Transverse colon (tissue), 4 donors: Measurements from ENCODE around the gene SAA4.

Source experiments
- EP300 ChIP-seq: sonication (generic); formaldehyde crosslinking; IDR thresholded peaks from one replicate; pipeline ENCODE4 v1.6.1; 2017; ENCODE audit warnings: antibody characterized with exemption, low read depth
- POLR2A ChIP-seq: fragments of 450-650 bp; IDR thresholded peaks from one replicate; pipeline ENCODE4 v1.6.1; 2016; ENCODE audit warnings: antibody characterized with exemption, mild to moderate bottlenecking, moderate library complexity
- POLR2AphosphoS5 ChIP-seq, 3 donors: sonication (generic); formaldehyde crosslinking; IDR thresholded peaks; one replicate each; pipeline ENCODE4 v1.6.1; 2016; ENCODE audit warnings: antibody characterized with exemption in 3 of 3
- TF ChIP-seq, protein P1 (sequence below), 5 experiments: fragments of 200-600 bp in 3 of 5; fragments of 450-650 bp in 2 of 5; sonication (generic) in 3 of 5; IDR thresholded peaks; 1 replicate in 2 of 5; 2 replicates in 3 of 5; pipeline ENCODE4 v1.5.1; 2016 to 2017; ENCODE audit warnings: antibody characterized with exemption in 5 of 5, inconsistent platforms in 3 of 5, mild to moderate bottlenecking in 2 of 5, moderate library complexity in 1 of 5

DNA sequence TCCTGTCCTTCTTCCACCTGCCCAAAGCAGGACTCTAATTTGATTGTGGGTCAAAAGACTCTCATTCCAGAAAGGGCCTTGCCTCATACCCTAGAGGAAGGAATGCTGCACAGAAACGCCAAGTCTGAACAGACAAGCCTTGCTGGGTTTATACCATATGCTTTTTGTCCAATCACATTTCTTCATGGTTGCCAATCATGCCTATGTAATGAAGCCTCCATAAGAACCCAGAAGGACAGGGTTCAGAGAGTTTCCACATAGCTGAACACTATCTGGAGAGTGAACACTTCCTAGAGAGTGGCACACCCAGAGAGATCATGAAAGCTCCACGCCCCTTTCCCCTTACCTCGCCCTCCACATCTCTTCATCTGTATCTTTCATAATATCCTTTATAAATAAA is 16.6 kb upstream of the SAA4 start:
- TF ChIP-seq POLR2A (no peak), EP300 (no peak), POLR2AphosphoS5 (IDR thresholded peaks at IDR 0.05) (no peak)
- TF ChIP-seq, protein P1, sequence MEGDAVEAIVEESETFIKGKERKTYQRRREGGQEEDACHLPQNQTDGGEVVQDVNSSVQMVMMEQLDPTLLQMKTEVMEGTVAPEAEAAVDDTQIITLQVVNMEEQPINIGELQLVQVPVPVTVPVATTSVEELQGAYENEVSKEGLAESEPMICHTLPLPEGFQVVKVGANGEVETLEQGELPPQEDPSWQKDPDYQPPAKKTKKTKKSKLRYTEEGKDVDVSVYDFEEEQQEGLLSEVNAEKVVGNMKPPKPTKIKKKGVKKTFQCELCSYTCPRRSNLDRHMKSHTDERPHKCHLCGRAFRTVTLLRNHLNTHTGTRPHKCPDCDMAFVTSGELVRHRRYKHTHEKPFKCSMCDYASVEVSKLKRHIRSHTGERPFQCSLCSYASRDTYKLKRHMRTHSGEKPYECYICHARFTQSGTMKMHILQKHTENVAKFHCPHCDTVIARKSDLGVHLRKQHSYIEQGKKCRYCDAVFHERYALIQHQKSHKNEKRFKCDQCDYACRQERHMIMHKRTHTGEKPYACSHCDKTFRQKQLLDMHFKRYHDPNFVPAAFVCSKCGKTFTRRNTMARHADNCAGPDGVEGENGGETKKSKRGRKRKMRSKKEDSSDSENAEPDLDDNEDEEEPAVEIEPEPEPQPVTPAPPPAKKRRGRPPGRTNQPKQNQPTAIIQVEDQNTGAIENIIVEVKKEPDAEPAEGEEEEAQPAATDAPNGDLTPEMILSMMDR (IDR thresholded peaks at IDR 0.05), result no peak
